OCI-LY7 (cell line): ENCODE results near the gene PIP5K1C.

Experiments used
- CTCF ChIP-seq: fragments of 200-600 bp; sonication (generic); conservative IDR thresholded peaks from 2 replicates; pipeline ENCODE4 v1.5.1; 2014; ENCODE audit warnings: mild to moderate bottlenecking, antibody characterized with exemption, low read length, moderate library complexity, mixed read lengths
- EZH2phosphoT487 ChIP-seq: fragments of 200-600 bp; sonication (generic); IDR thresholded peaks from 2 replicates; pipeline ENCODE4 v1.6.1; 2018; ENCODE audit warnings: low read depth, borderline replicate concordance, mild to moderate bottlenecking, mixed run types, antibody characterized with exemption, low read length, moderate library complexity, mixed read lengths

GRCh38 chr19:3659746-3660112 lies 40.5 kb downstream of the PIP5K1C start:
- TF ChIP-seq CTCF (no peak), EZH2phosphoT487 (no peak)
